ENCODE measurements around the gene TDRD9.

Gene TDRD9

DNA sequence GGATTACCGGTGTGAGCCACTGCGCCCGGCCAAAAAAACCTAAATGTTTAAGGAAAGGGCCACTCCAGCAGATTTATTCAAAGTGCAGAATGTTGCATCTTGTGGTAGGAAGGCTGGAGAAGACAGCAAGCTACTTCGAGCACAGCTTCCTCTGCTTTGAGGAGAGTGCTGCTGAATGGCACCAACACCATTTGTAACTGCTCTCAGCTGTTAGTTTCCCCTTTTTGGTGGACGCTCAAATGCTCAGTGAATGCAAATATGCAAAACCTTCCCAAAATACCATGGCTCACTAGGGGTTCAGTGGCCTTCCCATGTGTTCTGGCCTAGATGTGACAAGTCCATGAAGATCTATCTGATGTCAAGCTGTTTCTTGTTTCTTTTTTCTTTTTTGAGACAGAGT, 2.9 kb upstream of the TDRD9 start:
- Histone ChIP-seq H3K36me3 (ENCODE audit: insufficient read depth, low read length) (no peaks in the 10 kb centered on the region), H3K4me1 (ENCODE audit: insufficient read depth, low read length) (no peaks in the 10 kb centered on the region), H3K9me3 (ENCODE audit: control insufficient read depth, insufficient read depth, low read length) (no peaks in the 10 kb centered on the region)

DNA sequence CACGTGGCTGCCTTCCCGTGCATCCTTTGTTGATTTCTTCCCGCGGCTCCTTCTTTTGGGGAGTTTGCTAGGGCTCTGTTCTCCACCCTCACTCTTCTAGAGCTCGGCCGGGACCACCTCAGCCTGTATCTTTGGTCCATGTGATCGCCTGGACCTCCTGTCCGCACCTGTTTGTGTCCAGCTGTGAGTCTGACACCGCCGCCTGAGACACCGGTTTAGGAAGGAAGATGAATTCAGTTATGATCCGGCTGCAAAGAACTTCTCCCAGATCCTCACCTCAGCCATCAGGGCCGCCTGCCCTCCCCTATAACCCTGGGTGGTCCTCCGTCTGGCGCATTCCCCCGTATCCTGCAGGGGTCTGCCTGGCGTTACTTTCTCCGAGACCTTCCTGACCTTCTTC, 690 bp upstream of the TDRD9 start:
- Histone ChIP-seq H3K9ac (ENCODE audit: low read depth, low read length) (no peak overlapping the region), H3K4me1 (ENCODE audit: insufficient read depth, low read length) (no peaks in the 10 kb centered on the region), H3K9me3 (ENCODE audit: control insufficient read depth, insufficient read depth, low read length) (no peaks in the 10 kb centered on the region), H3K36me3 (ENCODE audit: insufficient read depth, low read length) (no peaks in the 10 kb centered on the region)

More for the DNA sequence above, 2.9 kb upstream of the TDRD9 start:
- H3K9ac ChIP-seq (ENCODE audit: low read depth, low read length) = no peak overlapping the region

DNA sequence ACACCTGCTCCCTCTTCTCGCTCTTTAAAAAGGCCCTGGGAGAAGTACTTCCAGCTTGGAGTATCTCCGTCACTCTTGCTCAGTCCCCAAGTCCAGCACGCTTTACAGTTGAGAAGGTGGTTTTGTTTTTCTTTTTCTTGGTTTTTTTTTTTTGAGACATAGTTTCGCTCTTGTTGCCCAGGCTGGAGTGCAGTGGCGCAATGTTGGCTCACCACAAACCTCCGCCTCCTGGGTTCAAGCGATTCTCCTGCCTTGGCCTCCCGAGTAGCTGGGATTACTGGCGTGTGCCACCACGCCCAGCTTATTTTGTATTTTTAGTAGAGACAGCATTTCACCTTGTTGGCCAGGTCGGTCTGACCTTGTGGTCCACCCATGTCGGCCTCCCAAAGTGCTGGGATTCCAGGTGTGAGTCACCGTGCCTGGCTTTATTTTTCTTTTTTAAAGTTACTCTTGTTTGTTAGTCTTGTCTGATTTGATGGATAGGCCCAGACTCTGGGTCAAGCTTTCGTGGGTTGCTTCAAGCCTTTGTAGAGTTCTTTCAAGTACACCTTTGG, 1.9 kb downstream of the TDRD9 start:
- Histone ChIP-seq H3K9ac (ENCODE audit: low read depth, low read length) (no peak overlapping the region), H3K36me3 (ENCODE audit: insufficient read depth, low read length) (no peaks in the 10 kb centered on the region), H3K4me1 (ENCODE audit: insufficient read depth, low read length) (no peaks in the 10 kb centered on the region), H3K9me3 (ENCODE audit: control insufficient read depth, insufficient read depth, low read length) (no peaks in the 10 kb centered on the region)

GRCh38 chr14:103931422-103931821, 3.2 kb downstream of the TDRD9 start:
- no peak overlapping the region for H3K9ac ChIP-seq (ENCODE audit: low read depth, low read length)
- no peaks in the 10 kb centered on the region for H3K36me3 ChIP-seq (ENCODE audit: insufficient read depth, low read length)
- no peaks in the 10 kb centered on the region for H3K4me1 ChIP-seq (ENCODE audit: insufficient read depth, low read length)
- H3K9me3 ChIP-seq (ENCODE audit: control insufficient read depth, insufficient read depth, low read length) = no peaks in the 10 kb centered on the region

- H3K9ac ChIP-seq (ENCODE audit: low read depth, low read length) = no peak overlapping the region
- H3K9me3 ChIP-seq (ENCODE audit: control insufficient read depth, insufficient read depth, low read length) = no peaks in the 10 kb centered on the region
- H3K36me3 ChIP-seq (ENCODE audit: insufficient read depth, low read length) = no peaks in the 10 kb centered on the region
- no peaks in the 10 kb centered on the region for H3K4me1 ChIP-seq (ENCODE audit: insufficient read depth, low read length)
Observed at GRCh38 chr14:103932791-103933490, 4.7 kb downstream of the TDRD9 start.

DNA sequence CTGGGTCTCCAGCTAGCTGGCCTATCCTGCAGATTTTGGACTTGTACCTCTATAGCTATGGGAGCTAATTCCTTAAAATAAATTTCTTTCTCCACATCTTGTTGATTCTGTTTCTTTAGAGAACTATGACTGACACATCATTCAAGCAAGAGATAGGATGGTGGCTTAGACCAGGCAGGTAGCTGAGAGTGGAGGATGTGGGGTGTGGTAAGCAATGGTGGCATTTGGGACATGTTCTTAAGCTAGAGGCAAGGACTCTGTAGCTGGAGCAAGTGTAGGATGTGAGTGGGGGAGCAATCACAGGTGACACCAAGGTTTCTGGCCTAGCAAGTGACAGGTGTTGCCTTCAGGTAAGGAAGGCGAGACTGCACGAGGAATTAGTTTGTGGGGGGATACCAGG, 6.8 kb downstream of the TDRD9 start:
- Histone ChIP-seq H3K9ac (ENCODE audit: low read depth, low read length) (no peak overlapping the region), H3K9me3 (ENCODE audit: control insufficient read depth, insufficient read depth, low read length) (no peaks in the 10 kb centered on the region), H3K36me3 (ENCODE audit: insufficient read depth, low read length) (no peaks in the 10 kb centered on the region), H3K4me1 (ENCODE audit: insufficient read depth, low read length) (no peaks in the 10 kb centered on the region)

GRCh38 chr14:103941462-103941861, 13.2 kb downstream of the TDRD9 start:
- H3K4me1 ChIP-seq (ENCODE audit: insufficient read depth, low read length) = no peaks in the 10 kb centered on the region
- H3K9me3 ChIP-seq (ENCODE audit: control insufficient read depth, insufficient read depth, low read length) = no peaks in the 10 kb centered on the region
- no peak overlapping the region for H3K9ac ChIP-seq (ENCODE audit: low read depth, low read length)
- H3K36me3 ChIP-seq (ENCODE audit: insufficient read depth, low read length) = no peaks in the 10 kb centered on the region

- no peaks in the 10 kb centered on the region for H3K9me3 ChIP-seq (ENCODE audit: control insufficient read depth, insufficient read depth, low read length)
- no peaks in the 10 kb centered on the region for H3K36me3 ChIP-seq (ENCODE audit: insufficient read depth, low read length)
- H3K9ac ChIP-seq (ENCODE audit: low read depth, low read length) = no peak within 1 kb of the TSS
- H3K4me1 ChIP-seq (ENCODE audit: insufficient read depth, low read length) = no peaks in the 10 kb centered on the region
Observed at GRCh38 chr14:103941973-103942736, 13.9 kb downstream of the TDRD9 start, which contains the start of gene RD3L. RD3L (minus strand) TSS chr14:103942529; CDS start chr14:103941695, 834 bp downstream.

GRCh38 chr14:103943673-103944072, 15.4 kb downstream of the TDRD9 start:
- no peaks in the 10 kb centered on the region for H3K36me3 ChIP-seq (ENCODE audit: insufficient read depth, low read length)
- H3K4me1 ChIP-seq (ENCODE audit: insufficient read depth, low read length) = no peaks in the 10 kb centered on the region
- H3K9me3 ChIP-seq (ENCODE audit: control insufficient read depth, insufficient read depth, low read length) = no peaks in the 10 kb centered on the region
- H3K9ac ChIP-seq (ENCODE audit: low read depth, low read length) = no peak overlapping the region

DNA sequence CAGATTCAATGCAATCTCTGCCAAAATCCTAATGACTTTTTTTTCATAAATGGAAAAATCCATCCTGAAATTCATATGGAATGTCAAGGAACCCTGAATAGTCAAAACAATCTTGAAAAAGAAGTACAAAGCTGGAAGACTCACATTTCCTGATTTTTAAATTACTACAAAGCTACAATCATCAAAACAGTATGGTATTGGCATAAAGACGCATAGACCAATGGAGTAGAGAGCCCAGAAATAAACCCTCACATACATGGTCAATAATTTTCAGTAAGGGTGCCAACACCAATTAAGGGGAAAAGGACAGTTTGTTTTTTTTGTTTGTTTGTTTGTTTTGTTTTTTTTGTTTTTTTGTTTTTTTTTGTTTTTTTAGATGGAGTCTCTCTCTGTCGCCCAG, 18.7 kb downstream of the TDRD9 start:
- no peaks in the 10 kb centered on the region for H3K36me3 ChIP-seq (ENCODE audit: insufficient read depth, low read length)
- H3K4me1 ChIP-seq (ENCODE audit: insufficient read depth, low read length) = no peaks in the 10 kb centered on the region

DNA sequence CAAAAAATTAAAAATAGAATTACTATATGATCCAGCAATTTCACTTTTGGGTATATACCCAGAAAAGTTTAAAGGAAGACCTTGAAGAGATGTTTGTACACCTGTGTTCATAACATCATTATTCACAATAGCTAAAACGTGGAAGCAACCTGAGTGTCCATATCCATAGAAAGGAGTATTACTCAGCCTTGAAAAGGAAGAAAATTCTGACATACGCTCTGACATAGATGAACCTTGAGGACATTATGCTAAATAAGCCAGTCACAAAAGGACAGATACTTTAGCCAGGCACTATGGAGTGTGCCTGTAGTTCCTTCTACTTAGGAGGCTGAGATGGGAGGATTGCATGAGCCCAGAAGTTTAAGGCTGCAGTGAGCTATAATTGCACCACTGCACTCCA, 20.2 kb downstream of the TDRD9 start:
- Histone ChIP-seq H3K36me3 (ENCODE audit: insufficient read depth, low read length) (no peaks in the 10 kb centered on the region), H3K9me3 (ENCODE audit: control insufficient read depth, insufficient read depth, low read length) (no peaks in the 10 kb centered on the region), H3K9ac (ENCODE audit: low read depth, low read length) (no peak overlapping the region), H3K4me1 (ENCODE audit: insufficient read depth, low read length) (no peaks in the 10 kb centered on the region)

More for the DNA sequence above, 18.7 kb downstream of the TDRD9 start:
- Histone ChIP-seq H3K9ac (ENCODE audit: low read depth, low read length) (no peak overlapping the region), H3K9me3 (ENCODE audit: control insufficient read depth, insufficient read depth, low read length) (no peaks in the 10 kb centered on the region)

DNA sequence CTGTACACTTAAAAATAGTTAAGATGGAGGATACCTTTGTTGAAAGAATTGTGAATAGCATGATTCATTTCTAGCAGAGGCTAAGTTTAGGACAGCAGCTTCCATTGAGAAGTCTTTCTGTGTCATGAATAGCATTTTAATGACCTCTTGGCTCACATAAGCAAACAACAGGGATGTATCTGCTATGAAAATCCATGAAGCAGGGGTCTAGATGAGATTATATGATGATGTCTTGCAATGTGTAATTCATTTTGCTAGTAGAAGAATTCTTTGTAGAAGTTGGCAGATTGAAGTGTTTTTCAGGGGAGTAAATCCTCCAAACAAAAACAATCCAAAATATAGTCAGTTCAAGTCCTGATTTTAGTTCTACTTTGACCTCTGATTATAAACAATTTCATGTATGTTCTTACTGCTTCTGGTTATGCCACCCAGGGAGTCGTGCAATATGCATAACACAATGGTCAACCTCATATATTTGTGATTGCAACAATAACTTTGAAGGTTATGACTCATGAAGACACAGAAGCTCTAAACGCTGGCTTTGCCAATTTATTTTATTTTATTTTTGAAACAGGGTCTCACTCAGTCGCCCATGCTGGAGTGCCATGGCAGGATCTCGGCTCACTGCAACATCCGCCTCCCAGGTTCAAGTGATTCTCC, 21.0 kb downstream of the TDRD9 start:
- no peaks in the 10 kb centered on the region for H3K4me1 ChIP-seq (ENCODE audit: insufficient read depth, low read length)
- H3K9me3 ChIP-seq (ENCODE audit: control insufficient read depth, insufficient read depth, low read length) = no peaks in the 10 kb centered on the region
- no peaks in the 10 kb centered on the region for H3K36me3 ChIP-seq (ENCODE audit: insufficient read depth, low read length)
- H3K9ac ChIP-seq (ENCODE audit: low read depth, low read length) = no peak overlapping the region

DNA sequence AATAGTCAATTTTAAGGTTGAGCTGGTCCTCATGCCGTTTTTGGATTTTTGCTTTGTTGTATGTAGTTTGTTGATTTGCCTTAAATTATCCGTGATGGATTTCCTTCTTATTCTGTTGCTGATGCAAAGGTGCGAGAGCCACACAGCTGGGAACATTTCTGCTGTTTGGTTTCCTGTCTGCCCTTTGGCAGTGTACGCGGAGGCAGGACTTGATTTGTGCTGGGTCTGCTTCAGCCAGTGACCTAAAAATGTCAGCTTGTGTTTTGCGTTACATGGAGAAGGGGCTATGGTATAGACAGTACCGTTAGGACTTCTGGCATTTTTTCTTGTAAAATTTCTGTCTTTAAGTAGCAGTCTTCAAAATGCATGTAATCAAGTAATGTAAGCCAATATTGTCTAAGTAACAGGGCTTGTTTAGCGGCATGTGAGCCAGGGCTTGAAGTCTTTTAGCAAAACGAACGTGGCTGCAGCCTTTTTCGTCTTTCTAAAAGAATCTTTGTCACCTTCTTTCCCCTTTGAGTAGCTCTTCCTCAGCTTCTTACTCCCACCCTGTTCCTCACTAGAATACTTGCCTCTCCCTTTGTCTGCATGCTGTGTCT, 32.3 kb downstream of the TDRD9 start:
- Histone ChIP-seq H3K9ac (ENCODE audit: low read depth, low read length) (no peak overlapping the region), H3K4me1 (ENCODE audit: insufficient read depth, low read length) (no peaks in the 10 kb centered on the region), H3K9me3 (ENCODE audit: control insufficient read depth, insufficient read depth, low read length) (no peaks in the 10 kb centered on the region), H3K36me3 (ENCODE audit: insufficient read depth, low read length) (no peaks in the 10 kb centered on the region)

DNA sequence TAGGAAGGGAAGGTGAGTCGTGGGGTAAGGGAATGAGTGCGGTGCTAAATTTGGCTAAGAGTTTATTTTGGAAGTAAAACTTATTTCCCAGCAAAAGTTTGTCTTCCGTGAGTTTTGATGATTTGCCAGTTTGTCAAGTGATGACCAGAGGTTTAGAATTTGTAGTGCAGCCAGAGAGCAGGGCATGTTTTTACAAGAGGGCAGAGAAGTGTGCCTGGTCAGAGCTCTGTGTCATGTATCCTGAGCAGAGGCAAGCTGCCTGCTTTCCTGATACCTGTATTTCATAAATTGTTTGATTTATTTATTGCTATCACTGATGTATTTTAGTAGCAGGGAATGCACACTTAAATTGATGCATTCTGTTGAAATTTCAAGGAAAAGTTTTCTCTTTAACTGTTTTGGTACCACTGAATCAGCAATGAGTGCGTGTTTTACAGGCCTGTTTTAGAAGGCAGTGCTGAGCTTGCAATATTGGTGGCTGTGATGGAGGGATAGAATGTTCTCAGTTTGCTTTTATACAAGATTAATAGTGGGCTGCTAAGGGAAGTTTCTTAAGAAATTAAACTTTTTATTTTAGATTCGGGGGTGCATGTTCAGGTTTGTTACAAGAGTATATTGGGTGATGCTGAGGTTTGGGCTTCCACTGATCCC, 33.8 kb downstream of the TDRD9 start:
- no peaks in the 10 kb centered on the region for H3K4me1 ChIP-seq (ENCODE audit: insufficient read depth, low read length)

More for the DNA sequence above, 33.8 kb downstream of the TDRD9 start:
- Histone ChIP-seq H3K9me3 (ENCODE audit: control insufficient read depth, insufficient read depth, low read length) (no peaks in the 10 kb centered on the region), H3K9ac (ENCODE audit: low read depth, low read length) (no peak overlapping the region), H3K36me3 (ENCODE audit: insufficient read depth, low read length) (no peaks in the 10 kb centered on the region)
